ENCODE measurements around the gene KY.

Gene KY

DNA sequence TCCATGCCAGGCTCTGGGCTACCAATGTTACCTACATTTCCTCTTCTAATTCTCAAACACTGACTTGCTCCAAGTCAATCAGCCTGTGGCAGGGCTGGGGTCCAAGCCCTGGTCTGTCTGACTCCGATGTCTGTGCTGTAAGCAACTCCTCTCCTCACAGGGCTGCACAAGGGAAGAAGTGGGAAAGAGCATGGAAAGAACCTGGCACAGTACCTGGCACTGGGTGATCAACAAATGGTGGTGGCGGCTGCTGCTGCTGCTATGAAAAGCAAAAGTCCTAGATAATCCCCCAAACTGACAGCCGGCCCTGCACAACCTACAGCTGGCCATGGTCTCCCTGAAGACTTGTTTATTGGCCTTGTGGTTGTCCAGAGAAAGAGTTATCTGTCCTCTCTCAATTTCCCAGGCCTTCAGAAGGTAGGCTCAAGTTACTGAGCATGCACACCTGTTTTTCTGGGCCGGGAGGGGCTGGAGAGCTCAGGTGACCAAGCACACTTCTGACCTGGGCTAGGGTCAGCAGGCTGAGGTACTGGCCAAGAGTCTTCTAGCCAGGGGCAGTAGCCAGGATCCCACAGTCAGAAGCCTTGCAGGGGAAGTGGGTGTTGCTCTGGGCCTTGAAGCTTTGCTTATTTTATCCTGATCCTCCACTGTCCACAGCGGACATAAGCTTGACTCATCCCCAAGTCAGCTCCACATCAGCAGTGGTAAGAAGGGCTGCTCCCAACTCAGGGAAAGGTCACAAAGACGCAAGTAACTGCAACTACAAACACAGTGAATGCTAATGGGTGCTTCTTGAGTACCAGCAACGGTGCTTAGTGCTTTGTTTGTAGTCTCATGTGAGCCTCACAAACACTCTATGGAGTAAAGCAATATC, 35.3 kb upstream of the KY start:
- Histone ChIP-seq H3K4ac (ENCODE audit: low read depth in 1 of 2, low read length in 2 of 2) (no peak overlapping the region), H2BK15ac (ENCODE audit: low read depth, poor library complexity, severe bottlenecking) (no peak overlapping the region), H3K4me3 (ENCODE audit: insufficient read depth in 1 of 2, low read depth in 1 of 2, low read length in 2 of 2) (peak overlapping the region in 1 of 2 experiments; percentile 3), H3K4me1 (ENCODE audit: control insufficient read depth, insufficient read depth, low read depth, low read length) (no peaks in the 10 kb centered on the region), H2BK12ac (ENCODE audit: low read length in 2 of 2) (no peak overlapping the region), H3K36me3 (ENCODE audit: control insufficient read depth in 1 of 2, insufficient read depth in 2 of 2, low read depth in 1 of 2, low read length in 2 of 2) (no peaks in the 10 kb centered on the region), H3K27me3 (ENCODE audit: control insufficient read depth in 1 of 2, insufficient read depth in 1 of 2, low read length in 2 of 2) (peaks cover 0 to 2% of the 10 kb centered on the region in 2 experiments), H3K14ac (ENCODE audit: low read length in 2 of 2) (no peak overlapping the region), H3K9me3 (ENCODE audit: control insufficient read depth, low read length) (no peaks in the 10 kb centered on the region), H2AK5ac (ENCODE audit: low read length, severe bottlenecking) (no peak overlapping the region), H3K23ac (ENCODE audit: low read length in 2 of 2) (no peak overlapping the region), H2AFZ (ENCODE audit: low read depth, low read length) (no peak overlapping the region), H3K79me1 (replicated peaks; ENCODE audit: low read length, poor library complexity, severe bottlenecking) (no peaks in the 10 kb centered on the region), H3K18ac (ENCODE audit: low read depth in 1 of 2, low read length in 2 of 2) (no peak overlapping the region), H3K27ac (ENCODE audit: low read length, poor library complexity, severe bottlenecking) (no peak overlapping the region), H3K9ac (ENCODE audit: low read length) (peak overlapping the region; percentile 39), H2BK5ac (ENCODE audit: low read depth, low read length, poor library complexity, severe bottlenecking) (no peak overlapping the region), H4K91ac (ENCODE audit: low read length) (no peak overlapping the region), H3K4me2 (ENCODE audit: low read length, poor library complexity, severe bottlenecking) (no peak overlapping the region), H2BK120ac (ENCODE audit: low read depth, low read length) (no peak overlapping the region), H4K8ac (ENCODE audit: low read length) (no peak overlapping the region)
- 72% methylated on average over 7 of the region's 7 CpGs for WGBS
- peak; percentile 11 for DNase-seq

DNA sequence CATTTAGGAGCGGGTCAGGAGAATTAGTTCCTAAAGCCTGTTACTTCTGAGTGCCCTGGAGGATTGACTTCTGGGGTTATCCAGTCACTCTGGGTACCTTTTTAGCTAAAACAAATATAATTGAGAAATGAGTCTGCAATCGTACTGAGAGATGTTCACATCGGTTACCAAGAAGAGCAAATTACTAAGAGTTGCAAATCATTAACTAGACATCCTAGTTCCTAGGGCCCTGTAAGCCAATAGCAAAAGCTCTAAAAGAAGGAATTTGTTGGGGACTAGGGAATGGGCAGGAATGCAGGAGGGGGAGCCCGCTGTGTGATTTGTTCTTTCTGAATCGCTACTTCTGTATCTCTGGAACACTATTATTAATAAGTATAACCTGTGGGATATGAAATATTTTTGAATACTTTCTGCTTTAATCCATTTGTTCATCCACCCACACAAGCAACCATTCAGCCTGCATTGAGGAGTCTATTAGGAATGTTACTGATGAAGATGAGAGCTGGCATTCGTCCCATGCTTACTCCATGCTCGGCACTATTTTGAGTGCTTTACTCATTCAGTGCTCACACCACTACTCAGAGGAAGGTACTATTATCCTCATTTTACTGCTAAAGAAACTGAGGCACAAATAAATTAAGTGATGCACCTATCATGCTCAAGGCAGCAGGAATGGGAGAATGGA, 31.5 kb upstream of the KY start:
- no peak overlapping the region for H3K23ac ChIP-seq (ENCODE audit: low read length in 2 of 2)
- DNase-seq, result no peak
- no peak overlapping the region for H2BK120ac ChIP-seq (ENCODE audit: low read depth, low read length)
- H3K9ac ChIP-seq (ENCODE audit: low read length), result no peak overlapping the region
- no peaks in the 10 kb centered on the region for H3K9me3 ChIP-seq (ENCODE audit: control insufficient read depth, low read length)
- no peak overlapping the region for H3K4ac ChIP-seq (ENCODE audit: low read depth in 1 of 2, low read length in 2 of 2)
- no peak overlapping the region for H2BK12ac ChIP-seq (ENCODE audit: low read length in 2 of 2)
- H3K79me1 ChIP-seq (replicated peaks; ENCODE audit: low read length, poor library complexity, severe bottlenecking), result no peaks in the 10 kb centered on the region
- H3K4me3 ChIP-seq (ENCODE audit: insufficient read depth in 1 of 2, low read depth in 1 of 2, low read length in 2 of 2), result no peak overlapping the region
- no peak overlapping the region for H3K4me2 ChIP-seq (ENCODE audit: low read length, poor library complexity, severe bottlenecking)
- no peak overlapping the region for H2BK15ac ChIP-seq (ENCODE audit: low read depth, poor library complexity, severe bottlenecking)
- H3K18ac ChIP-seq (ENCODE audit: low read depth in 1 of 2, low read length in 2 of 2), result no peak overlapping the region
- H2AK5ac ChIP-seq (ENCODE audit: low read length, severe bottlenecking), result no peak overlapping the region
- H3K27ac ChIP-seq (ENCODE audit: low read length, poor library complexity, severe bottlenecking), result no peak overlapping the region
- no peak overlapping the region for H3K14ac ChIP-seq (ENCODE audit: low read length in 2 of 2)
- 93% methylated on average over 2 of the region's 7 CpGs for WGBS
- H4K91ac ChIP-seq (ENCODE audit: low read length), result no peak overlapping the region
- no peaks in the 10 kb centered on the region for H3K4me1 ChIP-seq (ENCODE audit: control insufficient read depth, insufficient read depth, low read depth, low read length)
- H2BK5ac ChIP-seq (ENCODE audit: low read depth, low read length, poor library complexity, severe bottlenecking), result no peak overlapping the region
- peaks cover 0 to 11% of the 10 kb centered on the region in 2 experiments for H3K27me3 ChIP-seq (ENCODE audit: control insufficient read depth in 1 of 2, insufficient read depth in 1 of 2, low read length in 2 of 2)
- no peak overlapping the region for H2AFZ ChIP-seq (ENCODE audit: low read depth, low read length)
- H3K36me3 ChIP-seq (ENCODE audit: control insufficient read depth in 1 of 2, insufficient read depth in 2 of 2, low read depth in 1 of 2, low read length in 2 of 2), result no peaks in the 10 kb centered on the region
- H4K8ac ChIP-seq (ENCODE audit: low read length), result no peak overlapping the region

DNA sequence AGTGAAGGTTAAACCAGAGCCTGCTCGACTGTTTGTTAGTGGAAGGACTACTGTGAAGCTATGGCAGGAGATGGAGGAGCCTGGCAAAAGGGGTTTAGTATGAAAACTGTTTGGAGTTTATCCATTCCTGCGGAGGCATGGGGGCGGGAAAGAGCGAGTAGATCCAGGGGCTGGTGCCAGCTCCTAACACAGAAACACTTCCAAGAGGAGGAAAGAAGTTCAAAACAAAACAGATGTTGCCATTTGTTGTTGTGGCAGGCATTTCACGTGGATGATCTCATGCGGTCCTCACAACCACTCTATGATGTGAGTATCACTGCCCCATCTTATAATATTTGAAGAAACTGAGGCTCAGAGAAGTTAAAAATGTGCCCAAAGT, 30.7 kb upstream of the KY start:
- no peak overlapping the region for H3K18ac ChIP-seq (ENCODE audit: low read depth in 1 of 2, low read length in 2 of 2)
- no peak overlapping the region for H2BK15ac ChIP-seq (ENCODE audit: low read depth, poor library complexity, severe bottlenecking)

DNA sequence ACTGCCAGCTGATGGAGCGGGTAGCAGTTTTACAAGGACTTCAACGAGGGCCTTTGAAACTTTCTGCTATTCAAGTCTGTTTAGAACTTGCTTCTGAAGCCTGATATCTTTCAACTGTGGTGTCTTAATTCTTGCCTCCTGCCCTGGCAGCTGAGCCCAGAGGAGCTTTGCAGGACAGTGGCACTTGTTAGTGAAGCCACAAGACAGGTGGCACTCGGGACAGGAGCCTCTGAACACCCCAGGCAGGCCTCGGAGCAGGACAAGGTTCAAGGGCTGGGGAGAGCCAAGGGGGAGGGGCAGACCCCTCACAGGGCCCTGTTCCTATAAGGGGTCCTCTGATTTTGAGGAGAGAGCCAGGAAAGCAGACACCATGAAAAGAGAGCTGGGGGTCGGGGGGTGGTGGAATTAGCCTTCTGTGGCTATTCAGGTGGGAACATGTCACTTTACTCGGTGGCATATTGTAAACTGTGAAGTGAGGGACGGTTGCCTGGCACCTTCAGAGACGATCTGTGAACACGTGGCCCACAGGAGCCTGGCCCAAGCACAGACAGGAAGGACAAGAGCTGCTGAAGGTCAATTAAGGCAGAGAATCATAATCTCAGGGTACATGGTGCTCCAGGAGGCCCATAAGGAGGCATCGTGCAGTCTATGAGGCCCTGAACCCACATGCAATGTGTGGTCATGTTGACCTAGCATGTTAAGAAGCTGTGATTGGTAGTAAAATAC, 30.1 kb upstream of the KY start:
- H2AFZ ChIP-seq (ENCODE audit: low read depth, low read length), result no peak overlapping the region
- H3K79me1 ChIP-seq (replicated peaks; ENCODE audit: low read length, poor library complexity, severe bottlenecking), result no peaks in the 10 kb centered on the region
- H3K9ac ChIP-seq (ENCODE audit: low read length), result no peak overlapping the region
- 62% methylated on average over 10 of the region's 10 CpGs for WGBS
- no peak overlapping the region for H4K8ac ChIP-seq (ENCODE audit: low read length)
- no peaks in the 10 kb centered on the region for H3K36me3 ChIP-seq (ENCODE audit: control insufficient read depth in 1 of 2, insufficient read depth in 2 of 2, low read depth in 1 of 2, low read length in 2 of 2)
- no peak overlapping the region for H2BK15ac ChIP-seq (ENCODE audit: low read depth, poor library complexity, severe bottlenecking)
- no peak overlapping the region for H3K18ac ChIP-seq (ENCODE audit: low read depth in 1 of 2, low read length in 2 of 2)
- H3K27ac ChIP-seq (ENCODE audit: low read length, poor library complexity, severe bottlenecking), result no peak overlapping the region
- H2BK5ac ChIP-seq (ENCODE audit: low read depth, low read length, poor library complexity, severe bottlenecking), result no peak overlapping the region
- no peak overlapping the region for H3K4ac ChIP-seq (ENCODE audit: low read depth in 1 of 2, low read length in 2 of 2)
- no peak overlapping the region for H3K23ac ChIP-seq (ENCODE audit: low read length in 2 of 2)
- no peak overlapping the region for H4K91ac ChIP-seq (ENCODE audit: low read length)
- no peak overlapping the region for H2AK5ac ChIP-seq (ENCODE audit: low read length, severe bottlenecking)
- no peak for DNase-seq
- H3K4me2 ChIP-seq (ENCODE audit: low read length, poor library complexity, severe bottlenecking), result no peak overlapping the region
- H2BK120ac ChIP-seq (ENCODE audit: low read depth, low read length), result no peak overlapping the region
- H2BK12ac ChIP-seq (ENCODE audit: low read length in 2 of 2), result no peak overlapping the region
- H3K4me3 ChIP-seq (ENCODE audit: insufficient read depth in 1 of 2, low read depth in 1 of 2, low read length in 2 of 2), result no peak overlapping the region
- no peaks in the 10 kb centered on the region for H3K4me1 ChIP-seq (ENCODE audit: control insufficient read depth, insufficient read depth, low read depth, low read length)
- H3K9me3 ChIP-seq (ENCODE audit: control insufficient read depth, low read length), result peaks cover 3% of the 10 kb centered on the region
- H3K14ac ChIP-seq (ENCODE audit: low read length in 2 of 2), result no peak overlapping the region
- H3K27me3 ChIP-seq (ENCODE audit: control insufficient read depth in 1 of 2, insufficient read depth in 1 of 2, low read length in 2 of 2), result peaks cover 0 to 12% of the 10 kb centered on the region in 2 experiments

More for the DNA sequence above, 30.7 kb upstream of the KY start:
- Histone ChIP-seq H3K36me3 (ENCODE audit: control insufficient read depth in 1 of 2, insufficient read depth in 2 of 2, low read depth in 1 of 2, low read length in 2 of 2) (no peaks in the 10 kb centered on the region), H2BK120ac (ENCODE audit: low read depth, low read length) (no peak overlapping the region), H2BK12ac (ENCODE audit: low read length in 2 of 2) (no peak overlapping the region), H4K91ac (ENCODE audit: low read length) (no peak overlapping the region), H3K14ac (ENCODE audit: low read length in 2 of 2) (no peak overlapping the region), H3K9ac (ENCODE audit: low read length) (no peak overlapping the region), H3K27ac (ENCODE audit: low read length, poor library complexity, severe bottlenecking) (no peak overlapping the region), H3K79me1 (replicated peaks; ENCODE audit: low read length, poor library complexity, severe bottlenecking) (no peaks in the 10 kb centered on the region), H3K4me1 (ENCODE audit: control insufficient read depth, insufficient read depth, low read depth, low read length) (no peaks in the 10 kb centered on the region), H2AK5ac (ENCODE audit: low read length, severe bottlenecking) (no peak overlapping the region), H3K4me2 (ENCODE audit: low read length, poor library complexity, severe bottlenecking) (no peak overlapping the region), H2BK5ac (ENCODE audit: low read depth, low read length, poor library complexity, severe bottlenecking) (no peak overlapping the region), H3K4ac (ENCODE audit: low read depth in 1 of 2, low read length in 2 of 2) (no peak overlapping the region), H3K23ac (ENCODE audit: low read length in 2 of 2) (no peak overlapping the region), H4K8ac (ENCODE audit: low read length) (no peak overlapping the region), H3K27me3 (ENCODE audit: control insufficient read depth in 1 of 2, insufficient read depth in 1 of 2, low read length in 2 of 2) (peaks cover 0 to 12% of the 10 kb centered on the region in 2 experiments), H3K9me3 (ENCODE audit: control insufficient read depth, low read length) (peaks cover 2% of the 10 kb centered on the region), H3K4me3 (ENCODE audit: insufficient read depth in 1 of 2, low read depth in 1 of 2, low read length in 2 of 2) (no peak overlapping the region), H2AFZ (ENCODE audit: low read depth, low read length) (no peak overlapping the region)
- 75% methylated on average over 6 of the region's 6 CpGs for WGBS
- DNase-seq, result no peak
